NK-92 (cell line): ENCODE measurements around the gene CFAP210.

Source experiments
- DNase-seq: peaks from one replicate; lab custom pipeline; 2025; ENCODE audit not compliant: unreplicated experiment; lab: John Stamatoyannopoulos, UW

The CFAP210 gene, protein sequence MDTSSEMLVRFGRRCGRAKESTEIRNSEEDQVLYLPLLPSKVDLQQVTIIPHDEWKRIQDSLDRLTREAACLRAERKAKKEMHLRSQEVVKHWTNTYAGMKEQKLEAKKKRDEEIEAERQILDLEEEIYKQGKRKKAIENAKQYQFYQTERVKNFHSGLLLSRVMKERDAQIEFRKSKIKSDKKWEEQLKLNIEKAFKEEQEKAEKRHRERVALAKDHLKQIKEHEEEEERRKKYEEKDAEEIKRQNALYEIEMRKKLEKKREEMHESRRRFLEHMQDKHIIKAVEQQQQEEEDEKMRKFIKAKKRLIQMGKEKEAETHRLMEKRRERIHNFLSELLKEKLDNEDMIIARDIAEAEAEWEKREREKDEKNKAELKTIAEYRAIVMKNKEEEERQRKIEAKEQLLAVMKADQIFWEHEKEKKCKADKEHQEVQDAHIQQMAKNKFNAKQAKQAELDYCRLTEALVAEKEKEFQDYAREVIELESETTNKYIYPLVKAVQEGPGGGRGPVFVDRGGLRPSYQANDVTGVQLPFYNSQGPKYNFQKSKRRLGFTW

DNA sequence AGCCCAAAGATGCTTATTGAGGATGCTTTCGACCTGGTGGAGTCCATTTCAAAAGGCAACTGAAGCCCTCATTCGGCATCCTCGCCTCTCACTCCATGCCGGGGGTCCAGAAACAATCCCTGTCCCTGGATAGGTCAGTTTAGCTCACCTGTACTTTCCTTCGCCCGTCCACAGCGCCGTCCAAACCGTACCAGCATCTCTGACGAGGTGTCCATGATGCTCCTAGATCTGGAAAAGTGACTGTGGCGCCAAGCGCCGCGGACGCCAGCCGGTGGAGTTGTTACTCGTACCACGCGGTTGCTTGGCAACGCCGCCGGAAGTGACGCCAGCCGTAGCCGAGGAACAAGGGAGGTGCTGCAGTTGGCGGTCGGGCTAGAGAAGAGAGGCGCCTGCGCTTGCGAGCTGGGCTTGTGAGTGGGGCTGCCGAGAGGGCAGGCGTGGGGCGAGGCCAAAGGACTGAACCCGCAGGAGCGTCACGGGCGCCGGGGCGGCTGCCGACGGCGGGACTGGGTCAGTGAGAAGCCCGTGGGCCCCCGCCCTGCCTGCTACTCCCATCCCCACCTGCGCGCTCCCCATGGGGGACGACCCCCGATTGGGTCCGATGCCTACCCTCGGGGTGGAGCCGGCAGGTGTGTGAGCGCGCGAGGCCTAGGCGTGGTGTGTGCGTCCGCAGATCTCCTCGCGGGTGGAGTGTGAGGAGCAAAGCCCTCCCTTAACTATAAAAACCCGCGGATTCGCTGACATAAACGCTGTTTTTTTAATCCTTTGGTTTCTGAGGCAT lies at the start of gene CFAP210, which contains the start of gene PHOSPHO2:
TSS of gene CFAP210 (minus strand) at position 293 of the 781 bp plus-strand sequence. CDS start at position 215, 78 bp downstream.
TSS of gene PHOSPHO2 (plus strand) at position 357 of the 781 bp plus-strand sequence. CDS start 6,503 bp downstream, outside the sequence.
- peak; percentile 89 for DNase-seq

DNA sequence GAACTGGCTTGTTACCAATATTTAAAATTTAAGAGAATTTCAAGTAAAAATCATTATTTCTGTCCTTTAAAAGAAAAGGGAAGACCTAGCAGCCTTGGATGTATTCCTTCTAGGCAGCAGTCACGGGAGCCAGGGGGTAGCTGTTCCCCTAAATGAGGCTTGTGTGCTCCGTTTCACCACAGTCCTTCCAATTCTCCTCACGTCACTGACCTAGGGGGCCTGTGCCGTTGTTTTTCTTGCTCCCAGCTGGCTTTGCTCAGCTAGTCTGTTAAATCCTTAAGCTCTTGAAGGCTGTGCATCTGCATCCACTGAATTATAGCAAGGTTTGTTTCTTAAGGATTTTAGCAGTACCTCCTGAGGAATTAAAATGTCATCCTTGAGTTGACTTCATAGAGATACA lies 49.3 kb upstream of the CFAP210 start:
- no peak for DNase-seq

DNA sequence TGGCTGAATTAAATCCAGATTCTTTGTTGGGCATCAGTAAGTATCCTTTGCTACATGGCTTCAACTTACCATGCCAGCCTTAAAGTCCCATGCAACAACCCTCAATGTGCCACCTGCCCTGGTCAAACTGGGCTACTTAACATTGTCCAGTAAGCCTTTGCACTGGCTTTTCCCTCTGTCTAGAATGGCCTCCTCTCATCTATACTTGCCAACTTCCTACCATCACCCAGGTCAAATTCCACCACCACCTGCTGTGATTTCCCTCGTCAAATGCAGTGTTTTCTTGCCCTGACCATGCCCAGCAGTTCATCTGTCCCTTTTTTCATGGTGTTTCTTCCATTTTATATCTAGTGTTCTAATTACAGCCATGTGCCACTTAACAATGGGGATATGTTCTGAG lies 45.1 kb upstream of the CFAP210 start:
- no peak for DNase-seq

DNA sequence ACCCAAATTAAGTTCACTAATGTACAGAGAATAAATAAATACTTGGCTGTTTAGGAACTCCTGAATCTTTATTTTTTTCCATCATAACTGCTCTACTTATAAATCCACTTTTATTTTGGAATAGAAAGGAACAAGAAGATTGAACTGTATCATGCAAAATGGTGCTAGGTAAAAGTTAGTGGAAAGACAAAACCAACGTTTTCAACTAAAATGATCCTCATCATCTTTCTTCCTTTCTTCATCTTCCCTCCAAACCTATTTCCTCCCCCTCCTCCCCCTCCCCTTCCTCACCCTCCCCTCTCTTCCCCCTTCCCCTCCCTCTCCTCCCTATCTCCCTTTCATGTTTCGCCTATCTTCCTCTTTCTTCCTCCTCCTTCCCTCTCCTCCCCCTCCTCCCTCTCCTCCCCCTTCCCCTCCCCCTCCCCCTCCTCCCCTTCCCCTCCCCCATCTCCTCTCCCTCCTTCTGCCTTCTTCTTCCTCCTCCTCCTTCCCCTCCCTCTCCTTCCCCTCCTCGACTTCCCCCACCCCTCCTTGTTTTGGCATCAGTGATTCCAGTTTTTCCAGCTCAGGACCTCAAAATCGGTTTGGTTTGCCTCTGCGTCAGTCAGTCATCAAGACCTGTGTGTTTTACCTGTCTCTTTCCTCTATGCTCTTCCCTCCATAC lies 44.5 kb upstream of the CFAP210 start:
- no peak for DNase-seq

DNA sequence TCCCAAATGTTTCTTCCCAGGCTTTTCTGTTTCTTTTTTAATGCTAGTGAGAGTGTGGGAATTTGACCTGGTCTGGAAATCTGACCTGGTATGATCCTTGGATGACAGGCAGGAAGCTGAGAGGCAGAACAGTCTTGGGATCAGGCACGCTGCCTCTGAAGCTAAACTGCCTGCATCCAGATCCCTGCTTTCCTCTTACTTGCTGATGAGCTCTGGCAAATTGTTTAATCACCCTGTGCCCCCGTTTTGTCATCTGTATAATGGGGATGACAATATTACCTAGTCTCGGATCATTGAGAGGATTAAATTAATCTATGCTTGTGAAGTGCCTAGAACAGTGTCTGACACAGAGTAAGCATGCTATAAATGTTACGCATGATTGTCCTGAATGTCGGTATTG lies 42.7 kb upstream of the CFAP210 start:
- no peak for DNase-seq

DNA sequence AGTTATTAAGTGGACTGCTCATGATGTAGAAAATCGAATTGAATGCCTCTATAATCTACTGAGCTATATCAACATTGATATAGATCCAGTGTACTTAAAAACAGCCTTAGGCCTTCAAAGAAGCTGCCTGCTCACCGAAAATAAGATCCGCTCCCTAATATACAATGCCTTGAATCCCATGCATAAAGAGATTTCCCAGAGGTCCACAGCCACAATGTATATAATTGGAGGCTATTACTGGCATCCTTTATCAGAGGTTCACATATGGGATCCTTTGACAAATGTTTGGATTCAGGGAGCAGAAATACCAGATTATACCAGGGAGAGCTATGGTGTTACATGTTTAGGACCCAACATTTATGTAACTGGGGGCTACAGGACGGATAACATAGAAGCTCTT lies 41.4 kb upstream of the CFAP210 start:
- DNase-seq: no peak

DNA sequence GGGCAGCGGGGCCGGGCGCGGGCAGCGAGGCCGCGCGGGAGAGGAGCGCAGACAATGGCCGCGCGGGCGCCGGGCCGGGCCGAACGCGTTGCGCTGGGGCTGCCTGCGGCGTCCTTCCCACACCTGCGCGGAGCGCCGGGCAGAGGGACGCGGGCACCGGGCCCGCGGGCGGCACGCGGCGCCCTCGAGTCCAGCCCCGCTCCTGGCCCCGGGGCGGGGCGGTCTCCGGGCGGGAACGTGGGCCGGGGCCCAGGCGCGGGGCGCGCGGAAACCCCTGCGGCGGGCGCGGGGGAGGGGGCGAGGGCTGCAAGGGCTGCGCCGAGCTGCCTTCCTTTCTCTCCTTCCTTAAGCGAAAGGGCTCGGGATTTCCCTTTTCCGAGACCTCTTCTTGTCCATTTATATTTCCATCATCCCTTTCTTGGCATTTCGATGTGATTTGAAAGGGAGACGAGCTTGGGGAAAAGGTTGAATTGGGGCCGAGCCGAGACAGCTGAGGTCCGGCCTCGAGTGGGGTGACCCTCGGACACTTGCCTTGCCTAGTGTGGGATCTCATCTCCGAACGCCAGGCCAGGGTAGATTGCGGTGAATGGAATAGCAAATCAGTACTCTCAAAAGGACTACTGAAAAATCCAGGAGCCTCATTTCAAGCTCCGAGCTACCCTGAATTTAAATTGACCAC lies 40.1 kb upstream of the CFAP210 start:
- DNase-seq: no peak

DNA sequence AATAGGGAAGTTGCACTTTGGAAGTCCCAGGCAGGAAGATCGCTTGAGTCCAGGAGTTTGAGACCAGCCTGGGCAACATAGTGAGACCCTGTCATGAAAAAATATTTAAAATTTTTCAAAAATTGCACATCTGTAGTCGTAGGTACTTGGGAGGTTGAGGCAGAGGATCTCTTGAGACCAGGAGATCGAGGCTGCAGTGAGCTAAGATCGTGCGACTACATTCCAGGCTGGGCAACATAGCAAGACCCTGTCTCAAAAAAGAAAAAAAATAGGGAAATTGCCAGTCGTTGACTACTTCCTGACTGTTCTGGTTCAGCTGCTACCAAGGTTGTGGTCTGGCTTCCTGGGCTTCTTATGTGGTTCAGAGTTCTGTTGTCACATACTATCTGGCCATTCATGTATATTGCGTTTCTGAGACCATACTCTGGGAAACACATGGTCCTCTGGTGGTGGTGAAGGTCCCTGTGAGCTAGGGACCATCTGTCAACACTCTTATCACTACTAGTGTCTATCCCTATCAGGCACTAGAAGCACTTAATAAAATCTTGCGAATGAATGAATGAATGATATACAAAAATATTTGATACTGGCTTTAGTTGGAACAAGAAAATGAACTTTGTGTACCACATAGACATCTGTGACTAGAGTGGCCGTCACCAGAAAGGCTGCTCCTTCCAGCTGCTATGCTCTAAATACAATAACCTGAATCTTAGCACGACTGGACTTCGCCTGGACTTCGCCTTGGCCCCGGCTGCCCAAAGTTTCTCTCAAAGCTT lies 38.6 kb upstream of the CFAP210 start:
- DNase-seq: no peak

DNA sequence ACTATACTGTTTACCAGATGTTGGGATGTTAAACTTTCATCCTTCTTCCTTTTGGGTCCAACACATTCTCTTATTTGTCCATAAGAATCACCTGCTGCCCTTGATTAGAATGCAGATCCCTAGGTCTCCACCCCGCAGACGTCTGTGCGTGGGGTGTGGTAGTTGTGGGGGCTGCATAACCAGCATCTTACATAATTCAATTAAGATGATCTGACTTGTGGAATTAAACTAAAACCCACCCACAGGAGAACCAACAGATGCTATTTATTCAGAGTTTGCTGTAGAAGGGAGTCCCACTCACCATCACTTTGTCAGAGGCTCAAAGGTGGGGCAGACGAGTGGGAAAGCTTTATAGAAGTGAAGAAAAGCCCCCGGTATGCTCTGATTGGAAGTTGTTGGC lies 37.9 kb upstream of the CFAP210 start:
- no peak for DNase-seq

DNA sequence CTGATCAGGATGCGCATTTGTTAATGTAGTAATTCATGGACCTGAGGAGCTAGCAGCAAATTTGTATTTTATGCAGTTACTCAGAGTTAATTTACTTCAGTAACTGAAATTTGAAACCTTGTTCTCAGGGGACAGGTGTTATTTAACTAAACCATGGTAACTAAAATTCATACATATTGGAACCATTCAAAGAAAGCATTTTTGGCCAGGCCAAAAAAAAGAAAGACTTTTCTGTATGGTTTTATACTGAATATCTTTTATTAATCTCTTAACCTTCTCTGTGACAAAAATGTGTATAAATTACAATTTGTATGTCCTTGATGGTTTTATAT lies 35.0 kb upstream of the CFAP210 start:
- DNase-seq: no peak

DNA sequence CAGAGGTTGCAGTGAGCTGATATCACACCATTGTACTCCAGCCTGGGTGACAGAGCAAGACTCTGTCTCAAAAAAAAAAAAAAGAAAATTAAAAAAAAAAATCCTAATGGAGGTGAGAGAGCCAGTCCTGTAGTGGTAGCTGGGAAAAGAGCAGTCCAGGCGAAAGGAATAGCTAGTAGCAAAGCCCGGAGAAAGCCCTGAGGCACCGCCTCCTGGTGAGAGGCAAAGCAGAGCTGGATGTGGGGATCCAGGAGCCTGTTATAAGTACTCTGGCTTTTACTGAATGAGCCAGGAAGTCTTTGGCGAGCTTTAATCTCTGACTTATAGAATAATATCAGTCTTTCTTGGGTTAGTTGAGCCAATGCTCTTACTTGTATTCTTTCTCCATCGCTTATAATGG lies 32.9 kb upstream of the CFAP210 start:
- DNase-seq: no peak

DNA sequence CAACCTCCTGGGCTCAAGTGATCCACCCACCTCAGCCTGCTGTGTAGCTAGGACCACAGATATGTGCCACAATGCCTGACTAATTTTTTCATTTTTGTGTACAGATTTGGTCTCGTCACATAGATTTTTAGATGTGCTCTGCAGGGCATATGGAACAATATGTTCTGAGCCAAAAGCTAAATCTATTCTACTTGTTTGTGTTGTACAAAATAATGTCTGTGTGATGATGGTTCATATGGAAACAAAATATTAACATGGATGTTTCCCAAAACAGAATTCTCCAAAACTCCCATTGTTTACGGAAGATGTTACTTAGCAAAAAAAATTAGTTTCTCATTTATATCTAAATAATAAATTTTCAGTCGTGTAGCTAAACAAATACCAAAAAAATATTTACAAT lies 26.8 kb upstream of the CFAP210 start:
- no peak for DNase-seq

DNA sequence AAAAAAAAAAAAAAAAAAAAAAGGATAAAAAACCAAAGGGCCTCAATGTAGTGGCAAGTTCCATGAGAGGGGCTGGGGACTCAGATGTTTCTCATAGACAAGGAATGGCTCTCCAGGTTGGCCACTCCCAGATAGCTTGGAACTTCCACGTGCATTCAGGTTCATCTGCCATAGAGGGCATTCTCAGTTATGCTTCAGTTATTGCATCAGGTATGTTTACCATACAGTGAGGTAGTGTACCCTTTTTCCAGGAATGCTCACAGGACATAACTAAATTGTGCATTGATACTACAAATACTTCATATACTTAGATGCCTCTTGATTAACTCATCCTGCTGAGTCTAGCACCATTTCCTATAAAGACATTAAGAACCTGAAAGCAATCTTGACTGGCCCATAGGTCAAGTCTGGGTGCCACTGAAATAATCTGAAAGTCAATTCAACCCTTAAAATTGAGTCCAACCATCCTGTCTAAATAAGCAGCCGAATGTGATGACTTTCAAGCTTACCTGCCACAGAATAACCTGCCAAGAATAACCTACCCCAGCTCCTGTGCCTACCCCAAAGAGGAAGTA lies 24.8 kb upstream of the CFAP210 start:
- no peak for DNase-seq

DNA sequence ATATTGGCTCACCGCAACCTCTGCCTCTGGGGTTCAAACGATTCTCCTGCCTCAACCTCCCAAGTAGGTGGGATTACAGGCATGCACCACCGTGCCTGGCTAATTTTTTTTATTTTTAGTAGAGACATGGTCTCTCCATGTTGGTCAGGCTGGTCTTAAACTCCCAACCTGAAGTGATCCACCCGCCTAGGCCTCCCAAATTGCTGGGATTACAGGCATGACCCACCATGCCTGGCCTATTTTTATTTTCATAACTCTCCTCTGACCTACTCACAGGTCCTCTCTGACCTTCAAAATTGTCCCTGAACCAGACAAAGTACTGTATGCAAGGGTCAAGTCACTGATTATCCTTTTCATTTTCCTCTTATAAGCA lies 23.5 kb upstream of the CFAP210 start:
- DNase-seq: no peak

DNA sequence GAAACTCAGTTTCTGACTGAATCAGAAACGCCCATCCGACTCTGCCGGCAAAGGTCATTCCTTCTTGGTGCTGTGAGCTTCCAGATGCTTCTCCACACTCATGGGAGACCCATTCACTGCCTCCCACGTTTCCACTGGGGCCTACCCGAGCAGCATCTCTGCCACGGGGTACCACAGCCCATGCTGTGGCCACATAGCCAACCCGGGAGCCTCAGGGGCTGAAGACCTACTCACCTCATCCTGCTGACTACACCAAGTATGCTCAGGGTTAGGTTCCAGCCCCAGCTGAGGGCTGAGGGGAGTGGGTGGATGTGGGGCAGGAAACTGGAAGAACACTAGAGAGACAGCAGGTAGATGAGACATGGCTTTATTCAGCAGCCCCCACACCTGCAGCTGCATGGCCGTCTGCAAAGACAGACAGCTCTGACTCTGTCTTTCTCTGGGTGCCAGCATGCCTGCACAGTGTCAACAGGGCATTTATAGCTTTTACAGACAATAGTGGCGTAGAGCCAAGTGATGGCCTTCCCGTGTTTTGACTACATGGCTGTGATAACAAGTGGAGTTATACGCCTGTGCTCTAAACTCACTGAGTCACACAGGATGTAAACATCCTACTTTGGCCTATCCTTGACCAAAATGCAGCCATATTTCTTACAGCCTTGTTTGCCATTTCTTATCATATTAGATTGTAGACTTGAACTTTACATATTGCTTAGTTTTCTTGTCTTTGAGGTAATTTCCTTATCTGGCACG lies 22.9 kb upstream of the CFAP210 start:
- no peak for DNase-seq

DNA sequence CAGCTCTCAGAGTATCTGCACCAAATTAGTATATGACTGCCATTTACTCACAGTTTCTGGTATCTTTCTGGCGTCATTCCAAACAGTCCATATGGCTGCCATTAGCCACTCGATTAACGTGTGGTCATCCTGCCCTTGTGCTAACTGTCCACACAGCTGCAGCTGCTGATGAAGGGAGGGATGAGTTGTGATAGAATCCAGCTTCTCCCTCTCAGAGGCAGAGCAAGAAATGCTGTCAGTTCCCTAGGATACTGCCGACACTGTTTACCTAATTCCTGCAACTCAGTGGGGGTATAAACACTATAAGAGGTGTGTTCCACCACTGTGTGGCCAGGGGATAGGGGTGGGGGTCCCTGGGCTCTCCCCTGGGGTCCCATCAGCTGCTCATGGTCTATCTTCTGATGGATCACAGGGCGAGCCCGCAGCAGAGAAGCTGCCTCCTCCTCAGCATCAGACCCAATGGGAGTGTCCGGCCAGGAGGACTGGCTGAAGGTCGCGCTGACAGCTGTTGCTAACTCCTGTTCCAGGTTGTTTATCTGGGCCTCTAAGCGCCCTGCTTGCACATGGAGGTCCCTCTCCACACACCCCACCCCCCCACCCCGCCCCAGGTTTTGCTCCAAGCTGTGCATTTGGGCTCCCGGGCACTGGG lies 22.2 kb upstream of the CFAP210 start:
- no peak for DNase-seq

DNA sequence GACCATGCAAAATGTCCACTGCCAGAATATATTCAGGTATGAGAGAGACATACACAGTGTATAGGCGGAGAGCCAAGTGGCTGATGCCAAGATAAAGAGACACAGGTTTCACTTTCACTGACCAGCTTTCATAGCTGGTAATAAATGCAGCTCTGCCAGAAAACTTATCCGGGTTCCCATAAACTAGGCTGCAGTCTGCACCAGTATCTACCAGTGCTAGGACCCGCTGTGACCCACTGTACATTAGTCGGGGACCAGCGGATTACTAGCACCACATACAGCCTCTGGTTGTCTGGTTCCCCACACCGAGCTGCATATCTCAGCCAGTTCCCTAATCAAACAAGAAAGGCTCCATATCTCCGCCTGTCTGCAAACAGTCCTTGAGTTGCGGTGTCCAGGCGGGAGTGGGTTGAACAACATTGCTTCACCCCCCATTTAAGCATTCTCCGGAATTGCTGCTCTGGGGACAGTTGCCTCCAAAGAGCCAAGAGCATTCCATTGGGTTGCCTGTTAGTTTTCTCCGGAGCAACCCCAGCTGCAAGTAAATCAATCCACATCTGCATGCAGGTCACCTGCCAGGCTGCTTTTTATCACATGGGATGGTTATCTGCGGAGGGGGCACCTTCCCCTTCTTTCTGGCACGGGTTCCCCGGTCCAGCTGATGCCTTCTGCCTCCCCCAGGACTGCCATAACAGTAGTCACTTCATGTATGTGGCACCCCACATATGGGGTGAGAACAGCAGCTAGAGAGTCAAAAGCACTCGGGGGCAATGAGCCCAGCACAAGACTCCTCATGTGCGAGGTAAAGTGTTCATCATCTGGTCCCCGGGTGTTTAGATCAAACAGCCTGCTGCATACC lies 21.4 kb upstream of the CFAP210 start:
- no peak for DNase-seq

DNA sequence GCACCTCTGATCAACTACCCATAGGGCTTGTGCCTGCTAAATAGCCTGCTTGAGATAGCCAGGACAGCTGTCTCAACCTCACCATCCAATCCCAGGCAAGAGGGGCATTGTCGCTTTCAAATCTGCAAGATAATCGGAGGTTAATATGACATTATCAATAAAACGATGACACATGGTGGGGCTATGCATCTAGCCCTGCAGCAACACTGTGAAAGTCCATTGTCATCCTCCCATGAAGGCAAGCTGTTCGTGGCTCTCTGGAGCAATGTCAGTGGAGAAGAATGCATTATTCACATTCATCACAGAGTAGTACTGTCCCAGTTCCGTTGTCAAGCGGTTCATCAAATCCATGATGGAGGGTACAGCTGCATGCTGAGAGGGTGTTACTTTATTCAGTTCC lies 20.5 kb upstream of the CFAP210 start:
- DNase-seq: no peak
